HUDEP-2 (cell line): ENCODE results near the gene ALOX15.
A peak's percentile ranks its signal among the peaks of the same experiment; 100 is the strongest.
"Not testable (repeated sequence)": the region's sequence is repeated elsewhere in the genome, so short reads cannot be mapped to it uniquely, and the experiment has no call there.

ENCODE experiments used
- DNase-seq, 76 experiments: peaks; one replicate each; lab custom pipeline; 2025; ENCODE audit not compliant: unreplicated experiment in 76 of 76; lab: John Stamatoyannopoulos, UW

Gene ALOX15, protein sequence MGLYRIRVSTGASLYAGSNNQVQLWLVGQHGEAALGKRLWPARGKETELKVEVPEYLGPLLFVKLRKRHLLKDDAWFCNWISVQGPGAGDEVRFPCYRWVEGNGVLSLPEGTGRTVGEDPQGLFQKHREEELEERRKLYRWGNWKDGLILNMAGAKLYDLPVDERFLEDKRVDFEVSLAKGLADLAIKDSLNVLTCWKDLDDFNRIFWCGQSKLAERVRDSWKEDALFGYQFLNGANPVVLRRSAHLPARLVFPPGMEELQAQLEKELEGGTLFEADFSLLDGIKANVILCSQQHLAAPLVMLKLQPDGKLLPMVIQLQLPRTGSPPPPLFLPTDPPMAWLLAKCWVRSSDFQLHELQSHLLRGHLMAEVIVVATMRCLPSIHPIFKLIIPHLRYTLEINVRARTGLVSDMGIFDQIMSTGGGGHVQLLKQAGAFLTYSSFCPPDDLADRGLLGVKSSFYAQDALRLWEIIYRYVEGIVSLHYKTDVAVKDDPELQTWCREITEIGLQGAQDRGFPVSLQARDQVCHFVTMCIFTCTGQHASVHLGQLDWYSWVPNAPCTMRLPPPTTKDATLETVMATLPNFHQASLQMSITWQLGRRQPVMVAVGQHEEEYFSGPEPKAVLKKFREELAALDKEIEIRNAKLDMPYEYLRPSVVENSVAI

GRCh38 chr17:4641297-4642195 lies at the start of gene ALOX15:
ALOX15 (minus strand) TSS chr17:4641678; CDS start chr17:4641651, 27 bp downstream.
- no peak for DNase-seq

GRCh38 chr17:4690745-4691144 lies 49.3 kb upstream of the ALOX15 start:
- DNase-seq = no peak

- DNase-seq = not testable (repeated sequence)
These were observed 48.4 kb upstream of the ALOX15 start for GRCh38 chr17:4689872-4690271.

DNA sequence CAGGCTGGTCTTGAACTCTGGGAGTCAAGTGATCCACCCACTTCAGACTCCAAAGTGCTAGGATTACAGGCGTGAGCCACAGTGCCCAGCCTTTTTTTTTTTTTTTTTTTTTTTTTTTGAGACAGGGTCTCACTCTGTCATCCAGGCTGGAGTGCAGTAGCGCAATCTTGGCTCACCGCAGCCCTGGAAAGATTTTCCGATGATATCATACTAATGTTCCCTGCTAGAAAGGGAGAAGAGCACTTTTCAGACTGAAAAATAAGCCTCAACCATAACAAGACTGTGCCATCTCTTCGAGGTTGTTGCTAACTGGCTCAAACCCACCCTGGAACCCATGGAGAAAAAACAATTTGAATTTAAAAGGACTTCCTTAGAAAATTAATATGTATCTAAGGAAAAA lies 42.3 kb upstream of the ALOX15 start:
- DNase-seq = not testable (repeated sequence)

GRCh38 chr17:4679658-4680057 lies 38.2 kb upstream of the ALOX15 start:
- no peak for DNase-seq

DNA sequence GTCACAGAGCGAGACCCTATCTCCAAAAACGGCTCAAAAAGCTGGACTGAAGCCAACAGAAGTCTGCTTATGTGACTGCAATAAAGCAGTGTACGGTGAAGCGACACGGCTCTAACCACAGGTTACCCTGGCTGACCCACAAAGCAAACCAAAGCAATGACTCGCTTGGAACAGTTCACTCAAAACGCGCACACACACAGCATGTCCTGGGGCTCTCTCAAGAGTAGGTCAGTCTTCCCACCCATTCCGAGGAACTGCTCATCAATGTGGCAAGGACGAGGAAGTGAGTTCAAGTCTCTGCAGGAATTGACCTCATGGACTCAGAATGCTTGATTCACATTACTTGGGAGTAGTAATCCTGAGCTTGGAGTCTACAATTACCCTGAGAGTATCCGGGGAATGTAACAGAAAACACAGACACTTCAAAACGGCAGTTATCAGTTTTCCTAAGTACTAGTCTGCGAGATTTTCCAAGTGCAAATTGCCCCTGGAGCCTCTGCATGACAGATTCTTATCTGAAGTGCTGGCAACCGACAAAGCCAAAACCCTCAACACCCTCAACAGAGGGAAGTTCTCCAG lies 37.1 kb upstream of the ALOX15 start:
- DNase-seq = peak in 7 of 76 experiments; percentile 9 to 41 (median 18)

GRCh38 chr17:4676791-4677190 lies 35.3 kb upstream of the ALOX15 start:
- DNase-seq = no peak

GRCh38 chr17:4675791-4676190 lies 34.3 kb upstream of the ALOX15 start:
- no peak for DNase-seq

DNA sequence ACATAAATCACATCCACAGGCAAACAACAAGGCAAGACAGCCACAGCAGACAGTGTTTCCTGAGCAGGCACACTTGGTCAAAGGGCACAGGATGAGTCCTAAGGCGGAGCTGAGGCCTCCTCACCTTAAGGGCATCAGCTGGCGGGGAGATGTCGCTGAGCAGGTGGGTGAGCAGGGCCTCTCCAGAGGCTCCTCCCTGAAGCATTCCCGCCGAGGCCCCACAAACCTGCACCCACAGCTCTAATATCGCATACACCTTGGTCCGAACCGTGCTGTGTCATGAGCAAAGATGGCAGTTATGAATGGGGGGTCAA lies 33.2 kb upstream of the ALOX15 start:
- no peak for DNase-seq

DNA sequence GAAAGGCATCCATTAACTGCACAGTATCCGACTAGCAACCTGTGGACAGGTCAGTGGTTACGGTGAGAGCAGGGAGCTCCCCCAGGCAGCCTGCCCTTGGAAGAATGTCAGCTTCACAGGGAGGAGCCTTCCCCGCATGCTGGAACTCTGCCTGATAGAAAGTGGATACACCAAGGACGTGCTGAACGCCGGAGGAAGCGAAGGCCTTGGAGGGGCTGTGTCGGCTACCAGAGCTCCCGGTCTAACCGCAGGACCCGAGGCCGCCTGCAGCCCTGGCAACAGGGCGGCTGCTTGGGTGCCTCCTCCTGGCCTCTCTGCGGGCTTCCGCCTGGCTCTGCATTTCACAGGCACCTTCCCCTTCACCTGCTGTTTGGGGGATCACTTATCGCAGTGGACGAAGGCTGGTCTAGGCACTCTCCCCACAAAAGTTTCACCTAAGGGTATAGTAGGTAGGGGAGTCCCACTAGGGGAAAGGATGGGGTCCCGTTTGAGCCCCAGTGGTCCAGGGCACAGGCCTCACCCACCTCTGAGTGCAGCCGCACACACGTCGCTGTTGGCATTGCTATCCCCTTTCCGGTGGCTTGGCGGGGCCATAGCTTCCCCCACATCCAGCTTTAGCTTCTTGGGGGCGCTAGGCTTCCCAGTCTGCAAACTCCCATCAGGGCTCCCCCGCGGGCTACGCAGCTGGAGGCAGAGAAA lies 32.7 kb upstream of the ALOX15 start:
- no peak for DNase-seq

- no peak for DNase-seq
These were observed 31.7 kb upstream of the ALOX15 start for GRCh38 chr17:4673169-4673568.

DNA sequence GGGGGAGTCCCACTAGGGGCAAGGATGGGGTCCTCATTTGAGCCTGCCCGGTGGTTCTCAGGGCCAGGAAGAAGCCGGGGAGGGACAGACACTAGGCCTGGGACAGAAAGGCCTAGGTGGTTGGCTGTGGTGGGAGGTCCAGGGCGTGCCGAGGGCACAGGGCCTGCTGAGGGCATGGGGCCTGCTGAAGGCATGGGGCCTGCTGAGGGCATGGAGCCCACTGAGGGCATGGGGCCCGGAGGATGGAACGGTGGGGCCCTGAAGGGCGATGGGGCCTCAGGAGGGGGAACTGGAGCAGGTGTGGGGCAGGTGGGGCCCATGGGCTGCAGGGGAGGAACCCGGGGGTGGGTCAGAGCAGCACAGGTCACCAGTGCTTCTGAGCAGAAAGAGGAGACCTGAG lies 31.3 kb upstream of the ALOX15 start:
- DNase-seq = no peak

DNA sequence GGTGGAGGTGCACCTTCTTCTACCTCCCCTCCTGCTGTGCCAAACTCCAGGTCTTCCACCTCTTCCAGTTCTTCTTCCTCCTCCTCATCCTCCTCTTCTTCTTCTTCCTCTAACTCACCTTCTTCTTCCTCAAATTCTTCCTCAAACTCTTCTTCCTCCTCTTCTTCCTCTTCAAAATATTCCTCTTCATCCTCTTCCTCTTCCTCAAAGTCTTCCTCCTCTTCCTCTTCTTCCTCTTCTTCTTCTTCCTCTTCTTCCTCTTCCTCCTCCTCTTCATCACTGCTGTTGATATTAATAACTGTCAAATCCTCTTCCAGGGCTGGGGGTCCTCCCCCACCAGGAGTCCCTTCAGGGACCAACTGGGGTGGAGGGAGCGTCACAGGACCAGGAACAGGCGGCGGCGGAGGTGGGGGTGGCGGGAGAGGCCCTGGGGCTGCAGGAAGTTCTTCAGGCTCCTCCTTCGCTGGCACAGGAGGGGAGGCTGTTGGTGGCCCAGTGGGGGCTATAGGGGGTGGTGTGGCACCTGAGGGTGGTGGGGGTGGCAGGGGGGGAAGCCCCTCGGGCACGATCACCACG lies 30.7 kb upstream of the ALOX15 start:
- DNase-seq = no peak

DNA sequence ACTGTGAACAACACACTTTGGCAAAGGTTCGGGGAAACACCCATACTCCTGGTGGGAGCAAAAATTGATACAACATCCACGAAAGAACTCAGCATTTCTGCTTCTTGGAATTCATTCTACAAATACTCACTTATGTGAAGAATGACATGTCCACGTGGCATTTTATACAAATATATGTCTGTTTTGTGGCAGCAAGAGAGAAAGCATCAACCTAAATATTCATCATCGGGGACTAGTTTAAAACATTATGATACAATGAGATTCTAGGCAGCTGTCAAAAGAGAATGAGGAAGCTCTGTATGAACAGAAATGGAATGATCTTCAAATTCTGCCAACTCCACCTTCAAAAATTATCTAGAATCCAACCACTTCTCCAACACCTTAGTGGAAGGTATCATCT lies 25.7 kb upstream of the ALOX15 start:
- DNase-seq = no peak

DNA sequence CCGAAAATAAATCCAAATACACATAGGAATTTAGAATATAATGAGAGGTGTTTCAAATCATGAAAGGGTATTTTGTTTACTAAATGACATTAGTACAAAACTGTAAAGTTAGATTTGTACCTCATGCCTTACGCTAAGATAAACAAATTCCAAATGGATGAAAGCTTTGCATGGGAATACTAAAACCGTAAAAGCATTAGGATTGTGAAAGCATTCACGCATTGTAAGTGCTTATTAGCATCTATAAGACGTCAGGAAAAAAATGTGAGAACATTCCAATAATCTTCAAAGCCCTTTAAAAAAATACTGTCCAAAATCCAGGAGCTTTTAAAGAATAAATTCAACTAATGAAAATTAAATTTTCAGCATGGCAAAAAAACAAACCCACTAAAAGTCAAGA lies 24.8 kb upstream of the ALOX15 start:
- DNase-seq = no peak

DNA sequence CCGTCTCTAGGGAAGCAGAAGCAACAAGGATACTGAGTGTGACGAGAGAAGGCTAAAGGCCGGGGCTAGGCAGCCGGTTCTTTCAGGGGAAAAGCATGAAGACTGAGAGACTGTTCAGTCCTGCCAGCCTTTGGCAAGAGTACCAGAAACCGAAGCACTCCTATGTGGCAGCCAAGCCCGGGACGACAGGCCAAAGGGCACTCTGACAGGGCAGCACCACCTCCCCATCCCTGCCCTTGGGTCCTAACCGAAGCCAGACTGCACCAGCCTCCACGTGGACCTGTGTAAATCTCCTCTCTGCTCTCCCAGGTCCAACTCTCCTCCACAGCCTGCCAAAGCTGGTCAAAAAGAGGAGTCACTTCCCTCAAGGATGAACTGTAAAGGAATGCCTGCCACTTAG lies 23.5 kb upstream of the ALOX15 start:
- no peak for DNase-seq

DNA sequence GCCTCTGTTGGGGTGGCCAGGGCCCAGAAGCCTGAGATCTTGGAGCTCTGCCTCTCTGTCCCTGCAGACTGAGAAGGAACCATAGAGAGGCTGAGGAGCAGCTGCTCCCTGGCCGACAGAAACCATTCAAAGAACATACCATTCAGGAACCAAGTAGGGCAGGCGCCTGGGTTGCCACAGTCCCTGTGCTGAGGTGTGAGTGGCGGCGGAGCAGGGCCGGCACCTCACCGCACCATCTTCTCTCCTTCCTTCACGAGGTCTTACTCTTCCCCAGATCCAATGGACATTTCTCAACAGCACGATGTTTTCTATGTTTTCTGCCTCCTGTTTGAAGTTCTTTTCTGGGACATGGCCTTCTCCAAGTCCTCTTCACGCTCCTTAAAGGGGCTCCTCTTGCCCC lies 22.8 kb upstream of the ALOX15 start:
- no peak for DNase-seq

DNA sequence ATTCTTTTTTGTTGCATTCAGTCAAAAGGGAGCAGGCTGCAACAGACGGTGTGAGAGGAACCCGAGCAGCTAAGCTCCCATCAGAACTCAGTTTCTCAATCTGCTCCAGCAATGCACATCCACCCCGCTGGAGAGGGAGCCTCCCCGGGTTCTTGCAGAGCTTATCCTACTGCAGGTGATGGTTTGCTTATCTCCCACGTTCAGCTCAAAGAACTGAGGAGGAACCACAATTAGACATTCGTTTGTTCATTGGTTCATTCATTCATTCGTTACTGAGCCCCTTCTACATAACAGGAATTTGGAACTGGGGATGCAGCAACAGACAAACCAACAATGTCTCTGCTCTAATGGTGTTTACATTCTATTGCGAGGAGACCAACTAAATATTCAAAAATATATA lies 22.2 kb upstream of the ALOX15 start:
- no peak for DNase-seq

DNA sequence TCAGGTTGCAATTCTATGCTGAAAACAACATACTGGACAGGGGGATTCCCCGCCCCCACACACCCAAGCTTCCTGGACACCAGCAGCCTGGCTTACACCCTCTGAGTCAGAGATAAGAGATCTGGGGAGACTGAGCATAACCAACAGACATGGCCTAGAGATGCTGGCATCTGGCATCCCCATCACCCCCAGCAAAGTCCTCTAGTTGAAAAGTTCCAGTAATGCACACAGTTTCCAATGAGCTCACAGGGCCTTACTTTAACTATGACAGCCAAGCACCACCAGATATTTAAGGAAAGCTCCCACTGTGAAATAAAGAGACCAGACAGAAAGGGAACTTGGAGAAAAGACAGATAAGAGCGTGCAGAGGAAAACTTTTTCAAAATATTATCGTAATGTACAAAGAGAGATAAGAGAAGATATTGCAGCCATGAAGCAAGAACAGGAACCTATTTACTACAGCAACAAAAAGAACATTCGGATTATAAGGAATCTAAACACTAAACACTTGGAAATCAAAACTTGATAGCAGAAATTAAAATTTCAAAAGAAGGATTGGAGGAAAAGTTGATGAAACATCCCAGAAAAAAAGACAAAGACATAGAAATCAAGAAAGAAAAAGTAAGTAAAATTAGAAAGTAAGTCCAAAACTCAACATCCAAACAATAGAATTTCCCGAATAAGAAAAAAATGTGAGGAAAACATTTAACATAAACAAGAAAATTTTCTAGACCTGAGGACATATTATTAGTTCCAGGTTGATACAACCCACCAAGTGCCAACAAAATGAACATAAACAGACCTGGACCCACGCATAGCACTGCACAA lies 17.2 kb upstream of the ALOX15 start:
- peak in 68 of 76 experiments; percentile 9 to 86 (median 62) for DNase-seq
